GM19035 (cell line): Measurements from ENCODE around the gene DYNLL1.
"Not testable (repeated sequence)": the region's sequence is repeated elsewhere in the genome, so short reads cannot be mapped to it uniquely, and the experiment has no call there.

Experiments
- ATAC-seq: cut with Tn5 transposase; IDR thresholded peaks from one replicate; pipeline ENCODE4 v1.9.1; 2021; ENCODE audit not compliant: unreplicated experiment

Gene DYNLL1

DNA sequence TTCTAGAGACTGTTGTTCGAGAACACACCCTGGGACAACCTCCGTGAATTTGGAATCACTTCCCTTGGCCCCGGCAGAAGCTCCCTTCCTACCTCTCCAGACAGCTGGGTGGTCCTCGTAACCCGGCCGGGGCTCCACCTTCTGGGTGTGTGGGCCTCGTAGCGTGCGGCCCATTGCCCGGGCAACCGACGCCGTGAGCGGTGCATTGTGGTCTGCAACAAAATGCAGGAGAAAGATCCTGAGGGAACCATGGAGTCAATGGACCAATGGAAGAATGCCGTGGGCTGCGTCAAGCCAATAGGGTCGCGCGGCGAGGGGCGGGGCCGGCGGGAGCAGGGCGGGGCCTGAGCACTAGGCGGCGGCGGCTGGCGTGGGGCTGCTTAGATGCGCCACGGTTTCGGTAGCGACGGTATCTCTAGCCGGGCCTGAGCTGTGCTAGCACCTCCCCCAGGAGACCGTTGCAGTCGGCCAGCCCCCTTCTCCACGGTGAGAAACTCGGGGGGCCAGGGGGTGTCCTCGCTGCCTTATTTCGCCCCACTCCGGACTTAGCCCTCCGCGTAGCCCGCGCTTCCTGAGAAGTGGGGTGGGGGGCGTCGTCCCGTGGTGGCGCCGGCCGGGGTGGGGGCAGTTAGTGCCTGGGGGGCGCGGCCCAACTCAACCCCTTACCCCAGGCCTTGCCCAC is at the start of gene DYNLL1:
Gene DYNLL1 (plus strand): TSS at position 383 of the 682 bp plus-strand sequence. CDS start 309 bp downstream, outside the sequence.
- ATAC-seq, result peak; percentile 93

DNA sequence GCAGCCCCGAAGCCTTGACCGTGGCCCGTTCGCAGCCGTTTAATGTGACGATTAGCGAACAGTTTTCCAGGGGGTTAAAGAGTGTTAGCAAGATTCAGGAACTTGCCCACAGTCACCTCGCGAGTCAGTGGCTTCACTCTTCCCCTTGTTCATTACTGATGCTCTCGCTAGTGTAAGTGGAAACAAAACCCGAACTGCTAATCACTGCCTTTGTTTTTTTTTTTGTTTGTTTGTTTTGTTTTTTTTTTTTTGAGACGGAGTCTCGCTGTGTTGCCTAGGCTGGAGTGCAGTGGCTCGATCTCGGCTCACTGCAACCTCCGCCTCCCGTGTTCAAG is 49.1 kb upstream of the DYNLL1 start:
- not testable (repeated sequence) for ATAC-seq

DNA sequence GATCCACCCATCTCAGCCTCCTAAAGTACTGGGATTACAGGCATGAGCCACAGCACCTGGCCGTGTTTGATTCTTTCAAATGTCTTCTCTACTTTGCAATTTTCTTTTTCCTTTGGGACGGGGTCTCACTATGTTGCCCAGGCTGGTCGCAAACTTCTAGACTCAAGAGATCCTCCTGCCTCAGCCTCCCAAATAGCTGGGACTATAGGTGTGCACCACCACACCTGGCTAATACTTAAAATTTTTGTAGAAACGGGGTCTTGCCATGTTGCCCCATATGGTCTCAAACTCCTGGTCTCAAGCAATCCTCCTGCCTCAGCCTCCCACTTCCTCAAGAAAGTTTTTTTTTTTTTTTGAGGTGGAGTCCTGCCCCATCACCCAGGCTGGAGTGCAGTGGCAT is 47.9 kb upstream of the DYNLL1 start:
- ATAC-seq, result no peak

DNA sequence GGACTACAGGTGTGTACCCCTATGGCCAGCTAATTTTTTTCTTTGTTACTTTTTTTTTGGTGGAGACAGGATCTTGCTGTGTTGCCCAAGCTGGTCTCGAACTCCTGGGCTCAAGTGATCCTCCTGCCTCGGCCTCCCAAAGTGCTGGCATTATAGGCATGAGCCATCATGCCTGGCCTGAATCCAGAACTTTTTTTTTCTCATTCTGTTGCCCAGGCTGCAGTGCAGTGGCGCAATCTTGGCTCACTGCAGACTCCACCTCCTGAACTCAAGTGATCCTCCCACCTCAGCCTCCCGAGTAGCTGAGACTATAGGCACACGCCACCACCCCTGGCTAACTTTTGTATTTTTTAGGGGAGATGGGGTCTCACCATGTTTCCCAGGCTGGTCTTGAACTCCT is 43.4 kb upstream of the DYNLL1 start:
- ATAC-seq, result not testable (repeated sequence)

DNA sequence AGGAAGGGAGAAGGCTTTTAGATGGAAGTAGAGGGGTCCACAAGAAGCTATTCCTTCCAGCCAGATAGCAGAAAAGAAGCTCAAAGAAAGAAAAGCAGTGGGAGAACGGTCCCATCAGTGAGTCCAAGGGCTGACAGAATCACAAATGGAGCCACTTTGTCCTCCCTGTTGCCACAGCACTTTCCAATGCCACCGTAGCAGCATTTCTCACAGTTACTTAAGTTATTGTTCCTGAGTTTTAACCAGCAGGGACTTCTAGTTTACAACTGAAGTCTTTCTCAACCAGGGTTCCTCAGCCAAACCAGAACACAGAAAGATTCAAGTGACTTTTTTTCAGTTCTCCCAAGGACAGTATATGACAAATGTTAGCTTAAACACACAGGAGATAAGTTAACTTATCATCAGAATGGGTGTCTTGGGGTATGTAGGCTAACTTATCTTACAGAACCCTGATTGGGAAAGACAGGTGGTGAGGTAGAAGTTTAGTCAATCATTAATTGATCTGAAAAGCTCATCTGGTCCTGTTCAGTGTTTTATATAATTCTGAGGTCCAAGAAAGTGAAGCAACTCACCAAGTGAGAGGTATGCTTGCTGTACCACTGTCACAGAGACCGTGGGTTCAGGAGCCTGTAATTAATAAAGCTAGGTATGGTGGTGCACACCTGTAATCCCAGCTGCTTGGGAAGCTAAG is 42.7 kb upstream of the DYNLL1 start:
- ATAC-seq, result no peak

DNA sequence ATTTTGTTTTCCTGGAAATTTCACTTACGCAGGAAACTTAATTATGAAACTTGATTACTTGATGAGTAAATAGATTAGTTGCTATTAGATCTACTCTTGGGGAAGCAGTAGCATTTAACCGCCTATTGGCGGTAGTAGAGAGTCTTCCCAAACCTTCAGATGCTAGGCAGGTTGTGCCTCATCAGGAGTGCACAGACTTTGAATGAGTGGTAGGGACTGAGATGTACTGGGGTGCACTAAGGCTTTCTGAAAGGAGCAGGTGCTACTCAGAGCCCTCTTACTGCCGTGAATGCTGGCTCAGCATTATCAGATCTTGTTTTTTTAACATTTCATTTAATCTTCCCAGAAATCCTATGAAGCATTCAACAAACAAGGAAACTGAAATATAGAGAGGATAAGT is 41.9 kb upstream of the DYNLL1 start:
- no peak for ATAC-seq

DNA sequence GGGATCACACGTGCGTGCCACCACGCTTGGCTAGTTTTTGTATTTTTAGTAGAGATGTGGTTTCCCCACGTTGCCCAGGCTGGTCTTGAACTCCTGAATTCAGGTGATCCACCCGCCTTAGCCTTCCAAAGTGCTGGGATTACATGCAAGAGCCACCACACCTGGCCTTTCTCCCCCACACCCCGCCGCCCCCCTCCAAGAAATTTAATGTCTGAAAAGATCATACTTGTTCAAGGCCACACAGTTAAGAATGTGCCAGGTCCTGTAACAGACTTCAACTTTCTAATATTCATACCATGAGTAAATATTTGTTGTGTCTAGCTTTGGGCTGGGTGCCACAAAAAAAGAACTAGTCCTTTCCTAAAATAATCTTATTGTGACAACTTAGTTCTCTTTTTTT is 40.6 kb upstream of the DYNLL1 start:
- no peak for ATAC-seq

DNA sequence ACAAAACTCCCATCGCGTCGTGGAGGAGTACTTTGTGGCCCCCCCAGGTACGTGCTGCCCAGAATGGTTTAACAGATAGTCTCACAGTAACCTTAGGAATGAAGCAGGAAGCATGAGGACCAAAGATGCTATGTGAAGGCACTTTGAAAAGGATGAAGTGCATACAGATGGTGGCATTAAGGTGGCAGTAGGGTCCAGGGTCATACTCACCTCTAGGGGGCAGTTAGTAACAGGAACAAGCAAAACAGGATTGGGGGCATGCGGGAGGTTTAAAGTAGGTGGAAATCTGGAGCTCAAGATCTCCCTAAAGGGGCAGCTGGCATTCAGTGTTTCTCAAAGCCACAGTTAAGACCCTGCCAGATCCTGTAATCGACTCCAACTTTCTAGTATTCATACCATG is 38.8 kb upstream of the DYNLL1 start:
- ATAC-seq, result no peak

DNA sequence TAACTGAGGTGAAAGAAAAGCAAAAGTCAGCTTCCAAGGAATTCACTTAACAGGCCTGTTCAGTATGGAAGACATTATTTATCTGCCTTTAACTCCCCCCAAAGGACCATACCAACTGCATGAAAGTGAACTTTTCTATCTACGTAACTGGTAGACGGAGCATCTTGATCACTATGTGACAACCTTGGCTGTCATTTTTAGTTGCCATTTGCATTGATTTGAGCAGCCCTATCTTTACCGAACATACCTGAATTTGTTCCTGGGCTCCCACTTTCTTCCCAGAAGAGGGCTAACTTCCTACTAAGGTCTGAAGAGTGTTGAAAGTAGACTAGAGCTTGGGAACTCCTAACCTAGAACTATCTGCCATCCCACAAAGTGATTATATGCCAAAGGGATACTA is 35.8 kb upstream of the DYNLL1 start:
- no peak for ATAC-seq

DNA sequence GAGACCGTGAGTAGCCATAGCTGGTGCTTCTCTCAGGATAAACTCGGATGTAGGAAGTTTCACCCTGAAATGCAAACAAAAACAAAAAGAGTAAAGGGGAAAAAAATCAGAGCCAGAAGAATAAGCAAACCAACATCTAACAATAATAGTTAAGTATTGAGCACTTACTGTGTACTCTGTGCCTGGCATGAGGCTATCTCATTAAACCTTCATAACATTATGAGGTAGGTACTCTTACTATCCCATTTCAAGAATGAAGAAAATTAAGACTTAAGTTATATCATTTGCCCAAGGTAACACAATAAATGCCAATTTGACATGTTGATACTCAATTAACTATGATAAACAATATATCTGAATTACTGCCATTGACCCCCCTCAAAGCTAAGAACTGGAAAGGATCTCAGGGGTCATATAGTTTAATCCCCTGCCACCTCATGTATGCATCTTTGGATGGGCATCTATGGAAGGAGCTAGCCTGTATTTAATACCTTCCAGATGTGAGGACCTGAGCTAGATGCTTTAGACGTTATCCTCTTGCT is 33.7 kb upstream of the DYNLL1 start:
- no peak for ATAC-seq

DNA sequence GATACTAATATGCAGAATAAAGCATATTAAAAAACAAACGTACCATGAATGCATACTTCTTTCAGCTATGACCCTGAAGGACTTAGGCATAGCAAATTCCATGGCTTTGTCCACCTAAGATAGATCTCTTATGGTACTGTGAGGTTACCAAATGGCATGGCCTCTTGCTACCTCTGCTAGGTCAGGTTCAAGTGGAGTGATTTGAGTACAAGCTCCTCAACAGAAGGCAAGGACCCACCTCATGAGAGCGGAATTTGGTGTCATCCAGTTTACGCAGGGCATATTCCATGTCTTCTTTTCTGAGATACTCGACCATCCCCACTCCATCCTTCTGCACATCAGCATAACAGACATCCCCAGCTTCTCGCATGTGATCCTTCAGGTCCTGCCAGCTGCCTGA is 32.2 kb upstream of the DYNLL1 start:
- no peak for ATAC-seq

DNA sequence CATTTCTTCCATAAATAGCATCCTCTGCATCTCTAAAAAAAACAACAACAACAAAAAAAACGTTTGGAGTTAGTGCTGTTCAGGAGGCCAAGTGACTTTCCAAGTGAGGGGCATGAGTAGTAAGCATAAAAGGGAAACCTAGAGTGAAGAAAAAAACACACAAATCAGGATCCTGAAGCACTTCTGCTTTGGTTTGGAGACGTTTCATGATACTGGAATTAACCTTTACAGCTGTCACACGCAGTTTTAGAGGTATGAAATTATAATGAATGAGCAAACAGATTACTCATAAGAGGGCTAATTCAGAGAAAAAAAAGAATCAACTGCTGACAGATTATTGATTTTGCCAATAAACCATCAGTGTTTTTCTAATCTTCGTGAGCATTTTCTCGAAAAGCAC is 30.2 kb upstream of the DYNLL1 start:
- ATAC-seq, result no peak

DNA sequence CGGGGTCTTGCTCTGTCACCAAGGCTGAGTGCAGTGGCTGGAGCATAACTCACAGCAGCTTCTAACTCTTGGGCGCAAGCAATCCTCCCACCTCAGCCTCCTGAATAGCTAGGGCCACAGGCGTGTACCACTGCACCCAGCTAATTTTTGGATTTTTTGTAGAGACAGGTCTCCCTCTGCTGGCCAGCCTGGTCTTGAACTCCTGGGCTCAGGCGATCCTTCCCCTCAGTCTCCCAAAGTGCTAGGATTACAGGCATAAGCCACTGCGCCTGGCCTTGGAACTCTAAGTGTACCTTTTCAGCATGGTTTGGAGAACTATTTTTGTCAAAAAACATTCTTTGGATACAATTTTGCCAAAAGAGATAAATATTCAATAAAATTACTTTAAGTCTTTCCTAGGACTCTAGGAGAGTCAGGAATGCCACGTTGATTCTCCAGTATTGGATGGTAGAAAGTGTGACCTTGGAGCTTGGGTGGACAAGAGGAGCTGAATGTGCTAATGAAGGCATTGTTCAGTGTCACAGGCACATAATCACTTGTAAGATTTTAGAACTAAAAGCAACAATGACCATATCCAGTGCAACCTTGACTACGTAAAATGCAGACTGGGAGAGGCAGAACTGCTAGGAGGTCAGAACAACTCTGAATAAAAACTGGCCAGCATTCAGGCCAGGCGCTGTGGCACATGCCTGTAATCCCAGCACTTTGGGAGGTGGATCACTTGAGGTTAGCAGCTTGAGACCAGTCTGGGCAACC is 29.2 kb upstream of the DYNLL1 start:
- ATAC-seq, result no peak

DNA sequence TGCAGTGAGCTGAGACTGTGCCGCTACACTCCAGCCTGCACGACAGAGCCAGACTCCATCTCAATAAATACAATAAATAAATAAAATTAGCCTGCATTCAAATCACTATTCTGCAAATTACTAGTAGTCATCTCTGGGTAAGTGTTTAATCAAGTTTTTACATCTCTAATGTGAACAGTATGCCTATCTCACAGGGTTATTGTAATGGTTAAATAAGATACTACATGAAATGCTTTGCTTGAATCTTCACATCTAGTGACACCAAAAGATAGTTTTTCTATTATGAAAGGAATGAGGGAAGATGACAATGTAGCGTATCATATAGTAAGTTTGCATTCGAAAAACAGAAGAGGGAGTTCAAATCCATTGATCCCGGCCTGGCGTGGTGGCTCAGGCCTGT is 28.5 kb upstream of the DYNLL1 start:
- no peak for ATAC-seq

DNA sequence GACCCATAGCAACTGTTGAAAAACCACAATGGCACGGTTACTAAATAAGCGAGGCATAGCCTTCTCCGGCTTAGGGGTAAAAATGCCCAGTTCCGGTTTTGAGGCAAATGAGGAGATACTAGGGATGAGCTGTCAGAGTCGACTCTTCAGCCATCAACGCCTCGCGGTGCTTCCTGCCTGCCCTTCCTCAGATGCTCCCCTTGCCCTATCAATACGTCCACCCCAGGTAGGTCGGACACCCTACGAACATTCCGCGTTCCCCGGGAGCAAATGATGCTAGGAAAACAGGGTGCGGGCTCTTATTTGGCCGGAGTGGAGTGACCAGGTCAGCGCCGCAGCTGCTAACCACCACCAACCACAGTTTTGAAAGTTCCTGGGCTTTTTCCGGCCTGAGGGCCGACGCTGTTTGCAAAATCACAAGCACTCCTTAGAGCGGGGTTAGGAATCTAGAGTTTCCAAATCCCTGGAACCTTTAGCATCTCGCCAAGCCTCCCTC is 27.5 kb upstream of the DYNLL1 start:
- no peak for ATAC-seq

DNA sequence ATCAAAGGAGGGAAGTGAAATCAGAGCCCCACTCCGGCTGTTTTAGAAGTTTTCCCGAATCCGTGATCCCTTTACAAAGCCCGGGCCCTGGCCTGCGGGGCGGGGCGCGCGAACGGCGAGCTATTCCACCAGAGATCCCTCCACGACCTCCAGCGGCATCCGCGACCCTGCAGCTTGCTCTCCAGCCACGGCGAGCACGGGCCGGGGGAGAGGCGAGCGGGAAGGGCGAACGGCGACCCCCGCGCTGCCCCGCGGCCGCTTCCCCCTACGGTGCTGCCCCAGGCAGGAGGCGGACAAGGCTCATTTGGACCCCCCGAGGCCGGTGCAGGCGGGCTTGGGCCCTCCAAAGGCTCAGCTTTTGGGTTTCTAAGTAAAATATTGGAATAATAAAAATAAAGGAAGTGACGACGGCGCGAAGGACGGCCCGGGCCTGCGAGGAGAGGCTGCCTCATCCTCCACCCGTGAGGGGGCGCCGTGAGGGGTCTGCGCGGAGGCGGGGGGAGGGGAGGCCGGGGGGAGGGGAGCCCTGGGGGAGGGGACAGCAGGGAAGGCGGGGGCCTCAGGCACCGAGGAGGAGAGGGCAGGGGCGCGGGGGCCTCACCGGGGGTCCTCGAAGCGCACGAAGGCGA is 27.0 kb upstream of the DYNLL1 start:
- peak; percentile 32 for ATAC-seq

DNA sequence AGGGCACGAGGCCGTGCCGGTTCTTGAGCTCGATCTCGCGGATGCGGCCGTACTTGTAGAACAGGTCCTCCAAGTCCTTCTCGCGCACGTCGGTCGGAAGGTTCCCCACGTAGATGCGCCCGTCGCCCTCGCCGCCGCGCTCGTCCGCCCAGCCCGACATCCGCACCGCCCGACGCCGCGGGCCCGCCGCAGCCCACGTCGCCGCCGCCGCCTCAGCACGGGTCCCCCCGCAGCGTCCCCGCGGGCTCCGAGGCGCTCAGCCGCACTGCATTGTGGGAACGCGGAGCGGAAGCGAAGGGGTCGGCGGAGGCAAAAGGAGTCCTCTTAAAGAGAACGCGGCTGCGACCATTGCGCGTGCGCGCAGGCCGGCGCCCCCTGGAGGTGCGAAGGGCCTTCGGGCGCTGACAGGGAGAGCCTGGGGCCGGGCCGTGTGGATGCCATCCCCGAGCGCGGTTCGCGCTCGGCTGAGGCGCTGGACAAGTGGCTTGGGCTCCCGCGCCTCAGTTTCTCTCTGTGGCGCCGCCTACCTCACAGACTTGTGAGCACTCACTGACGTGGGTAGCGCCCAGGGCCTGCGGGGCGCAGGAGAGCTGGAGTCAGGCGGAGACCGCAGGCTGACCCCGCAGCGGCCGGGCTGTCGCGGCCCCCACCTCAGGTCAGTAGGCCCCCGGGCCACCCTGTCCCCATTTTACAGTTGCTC is 26.3 kb upstream of the DYNLL1 start, which contains the start of gene SRSF9:
Gene SRSF9 (minus strand): TSS at position 299 of the 700 bp plus-strand sequence. CDS start 139 bp downstream, at position 160.
- peak; percentile 80 for ATAC-seq

DNA sequence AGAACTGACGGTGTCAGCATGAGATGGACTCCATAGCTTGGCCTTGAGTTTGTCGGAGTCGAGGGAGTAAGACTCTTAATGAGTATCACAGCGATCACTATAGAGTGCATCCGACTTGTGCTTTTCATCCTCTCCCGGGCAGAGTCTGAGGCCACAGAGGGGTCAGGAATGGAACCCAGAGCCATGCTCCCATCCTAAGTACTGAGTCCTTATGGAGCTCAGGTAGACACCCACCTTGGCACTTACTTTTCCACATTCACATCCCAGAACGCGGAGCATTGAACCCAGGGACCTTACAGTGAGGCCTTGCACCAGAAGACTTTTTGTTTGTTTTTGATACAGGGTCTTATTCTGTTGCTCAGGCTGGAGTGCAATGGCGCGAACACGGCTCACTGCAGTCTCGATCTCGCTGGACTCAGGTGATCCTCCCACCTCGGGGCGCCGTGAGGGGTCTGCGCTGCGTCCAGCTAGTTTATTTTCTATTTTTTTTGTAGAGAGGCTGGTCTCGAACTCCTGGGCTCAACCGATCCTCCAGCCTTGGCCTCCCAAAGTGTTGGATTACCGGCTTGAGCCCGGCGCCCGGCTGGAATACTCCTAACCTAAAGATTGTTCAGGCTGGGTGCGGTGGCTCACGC is 25.6 kb upstream of the DYNLL1 start:
- peak; percentile 15 for ATAC-seq

DNA sequence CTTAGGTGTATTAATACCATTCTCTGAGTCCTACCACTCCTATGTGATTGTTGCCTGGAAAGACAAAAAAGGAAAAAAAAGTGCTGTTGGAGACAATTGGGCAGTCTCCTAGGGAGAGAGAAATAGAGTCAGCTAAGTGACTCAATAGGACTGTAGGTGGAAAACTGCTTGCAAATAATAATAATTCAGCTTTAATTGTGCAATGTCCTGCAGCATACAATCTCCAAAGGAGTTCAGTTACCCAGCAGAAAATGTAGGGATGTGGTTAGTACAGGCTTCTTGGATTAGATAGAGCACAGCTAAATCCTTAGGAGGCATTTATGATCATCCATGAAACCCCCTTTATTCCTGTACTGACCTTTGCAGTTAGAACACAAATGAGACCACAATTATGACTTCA is 23.4 kb upstream of the DYNLL1 start:
- ATAC-seq, result no peak
